Measurements from ENCODE around the gene ASIC4. TPM values are rescaled to one million over a fixed set of nuclear protein-coding genes. Genes with fewer than 3 reads are reported as not detected.
A peak's percentile ranks its signal among the peaks of the same experiment; 100 is the strongest.

The ASIC4 gene
- total and polyA plus RNA-seq, 2 of the 13 experiments (the other 11 are each of a cell fraction or from before 2014, with no cell fraction given) = 0.03 TPM; not detected in 1

GRCh38 chr2:219497495-219498279 is 16.6 kb upstream of the ASIC4 start (continued):
- TF ChIP-seq ZNF646 (CRISPR knock-in tag; IDR thresholded peaks at IDR 0.05) (no peak), HNRNPL (IDR thresholded peaks at IDR 0.05; ENCODE audit: low read depth, low read length) (0 out of 2 replicates have a peak, but pooled peaks have one; percentile 37), ZFY (CRISPR knock-in tag; IDR thresholded peaks at IDR 0.05) (no peak), ZNF263 (CRISPR knock-in tag; IDR thresholded peaks at IDR 0.05) (peak; percentile 61; the same call in 1 of the 2 replicates), ZNF510 (CRISPR knock-in tag; IDR thresholded peaks at IDR 0.05; ENCODE audit: low read depth) (0 out of 2 replicates have a peak, but pooled peaks have one; percentile 18), CENPBD1 (CRISPR knock-in tag; IDR thresholded peaks at IDR 0.05; ENCODE audit: borderline replicate concordance, low read depth) (no peak), TBX3 (IDR thresholded peaks at IDR 0.05; ENCODE audit: borderline replicate concordance) (no peak), ZNF318 (CRISPR knock-in tag; IDR thresholded peaks at IDR 0.05) (no peak), STAT5B (CRISPR knock-in tag; IDR thresholded peaks at IDR 0.05) (no peak), ZSCAN22 (CRISPR knock-in tag; IDR thresholded peaks at IDR 0.05) (no peak), GZF1 (CRISPR knock-in tag; IDR thresholded peaks at IDR 0.05) (peak; percentile 73; the same call in 1 of the 2 replicates), ZNF251 (CRISPR knock-in tag; IDR thresholded peaks at IDR 0.05) (no peak; the same call in 1 of the 2 replicates), ZNF703 (CRISPR knock-in tag; IDR thresholded peaks at IDR 0.05; ENCODE audit: borderline replicate concordance) (no peak; the same call in 1 of the 2 replicates)

Measured in HepG2 (cell line).